ENCODE data around the gene MYO15A. TPM values are rescaled to one million over a fixed set of nuclear protein-coding genes. Genes with fewer than 3 reads are reported as not detected.

MYO15A gene
- total RNA-seq, 1 donor from 2014 or later, result 1.8 TPM

DNA sequence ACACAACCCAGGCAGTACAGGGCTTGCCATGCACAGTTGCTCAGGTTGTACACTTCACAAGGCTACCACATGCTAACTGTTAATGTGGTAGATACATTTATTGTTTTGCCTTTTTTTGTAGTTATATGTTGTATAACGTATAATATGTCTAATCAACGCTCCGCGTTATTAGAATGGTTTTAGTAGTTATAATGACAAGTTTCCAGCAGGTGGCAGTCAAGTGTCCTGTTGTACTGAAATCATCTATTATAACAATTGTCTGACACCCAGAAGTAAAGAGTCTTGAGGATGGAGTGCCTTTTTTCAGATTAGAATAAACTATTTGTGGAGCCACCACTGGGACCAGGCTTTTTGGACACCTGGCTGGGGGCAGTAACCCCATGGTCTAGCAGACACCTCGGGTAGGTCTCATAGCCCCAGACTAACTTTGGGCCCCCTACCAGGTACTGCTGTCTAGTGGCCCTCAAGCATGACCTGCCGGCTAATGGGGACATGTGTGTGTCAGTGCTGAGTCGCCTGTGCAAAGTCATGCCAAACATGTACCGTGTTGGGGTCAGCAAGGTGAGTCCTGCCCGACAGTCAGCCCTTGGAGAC lies 32.8 kb downstream of the MYO15A start:
- no peak for DNase-seq (ENCODE audit: extremely low spot score, unreplicated experiment)
- H3K27me3 Mint-ChIP-seq, result no peaks in the 10 kb centered on the region
- TF ChIP-seq CTCF (conservative IDR thresholded peaks at IDR 0.05), result peak; percentile 83
- H3K4me1 Mint-ChIP-seq (ENCODE audit: unreplicated experiment), result peaks cover 9% of the 10 kb centered on the region
- H3K27ac Mint-ChIP-seq, result no peak overlapping the region
- H3K36me3 Mint-ChIP-seq, result no peaks in the 10 kb centered on the region
- no peaks in the 10 kb centered on the region for H3K9me3 Mint-ChIP-seq
- H3K4me3 Mint-ChIP-seq, result no peak overlapping the region

- no peaks in the 10 kb centered on the region for H3K9me3 Mint-ChIP-seq
- H3K27me3 Mint-ChIP-seq, result no peaks in the 10 kb centered on the region
- no peak for DNase-seq (ENCODE audit: extremely low spot score, unreplicated experiment)
- no peaks in the 10 kb centered on the region for H3K36me3 Mint-ChIP-seq
- no peak for TF ChIP-seq CTCF (conservative IDR thresholded peaks at IDR 0.05)
- H3K4me1 Mint-ChIP-seq (ENCODE audit: unreplicated experiment), result peaks cover 9% of the 10 kb centered on the region
- no peak overlapping the region for H3K27ac Mint-ChIP-seq
- H3K4me3 Mint-ChIP-seq, result no peak overlapping the region
Observed at GRCh38 chr17:18142417-18142816, 33.9 kb downstream of the MYO15A start.

DNA sequence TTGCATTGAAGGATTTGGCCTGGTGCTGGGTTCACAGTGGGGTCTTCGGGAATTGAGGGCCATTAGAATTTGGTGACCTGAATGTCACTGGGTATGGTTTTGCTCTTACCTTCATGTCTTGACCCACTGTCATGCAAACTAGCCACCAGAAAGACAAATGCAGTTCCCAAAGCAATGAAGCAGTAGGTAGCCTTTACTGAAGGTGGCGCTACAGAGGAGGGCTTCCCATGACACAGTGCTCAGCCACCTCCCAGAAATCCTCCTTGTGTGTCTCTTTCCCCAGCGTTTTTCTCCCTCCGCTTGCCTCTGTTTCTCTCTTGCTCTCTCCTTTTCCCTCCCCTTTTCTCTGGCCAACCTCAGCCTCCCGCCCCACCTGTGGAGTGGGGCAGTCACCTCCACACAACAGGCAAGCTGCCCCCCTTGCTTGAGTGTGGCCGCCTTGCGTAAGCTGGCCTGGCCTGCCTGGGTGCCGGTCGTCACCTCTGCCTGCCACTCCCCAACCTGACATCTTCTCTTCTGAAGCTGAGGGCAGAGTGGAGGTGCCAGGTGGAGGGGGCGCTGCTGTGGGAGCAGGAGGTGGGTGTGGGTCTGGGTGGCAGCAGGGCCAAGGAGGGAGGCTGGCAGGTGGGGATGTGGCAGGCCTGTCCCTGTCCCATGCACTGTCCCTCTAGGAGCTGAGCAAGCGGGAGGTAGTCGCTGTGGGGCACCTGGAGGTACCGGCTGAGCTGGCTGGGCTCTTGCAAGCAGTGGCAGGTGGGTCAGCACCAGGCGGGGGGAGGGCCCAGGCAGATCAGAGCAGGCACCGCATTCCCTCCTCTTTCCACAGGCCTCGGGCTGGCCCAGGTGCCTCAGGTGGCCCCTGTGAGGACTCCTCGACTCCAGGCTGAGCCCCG lies 34.7 kb downstream of the MYO15A start:
- H3K4me3 Mint-ChIP-seq, result no peak overlapping the region
- H3K27ac Mint-ChIP-seq, result no peak overlapping the region
- H3K4me1 Mint-ChIP-seq (ENCODE audit: unreplicated experiment), result peaks cover 9% of the 10 kb centered on the region
- H3K27me3 Mint-ChIP-seq, result no peaks in the 10 kb centered on the region
- no peaks in the 10 kb centered on the region for H3K36me3 Mint-ChIP-seq
- peak; percentile 55 for TF ChIP-seq CTCF (conservative IDR thresholded peaks at IDR 0.05)
- no peak for DNase-seq (ENCODE audit: extremely low spot score, unreplicated experiment)
- no peaks in the 10 kb centered on the region for H3K9me3 Mint-ChIP-seq

- TF ChIP-seq CTCF (conservative IDR thresholded peaks at IDR 0.05), result no peak
- H3K4me1 Mint-ChIP-seq (ENCODE audit: unreplicated experiment), result peaks cover 9% of the 10 kb centered on the region
- H3K4me3 Mint-ChIP-seq, result no peak overlapping the region
- no peak overlapping the region for H3K27ac Mint-ChIP-seq
- H3K27me3 Mint-ChIP-seq, result no peaks in the 10 kb centered on the region
- no peaks in the 10 kb centered on the region for H3K9me3 Mint-ChIP-seq
- DNase-seq (ENCODE audit: extremely low spot score, unreplicated experiment), result no peak
- no peaks in the 10 kb centered on the region for H3K36me3 Mint-ChIP-seq
Observed at GRCh38 chr17:18144261-18144660, 35.7 kb downstream of the MYO15A start.

DNA sequence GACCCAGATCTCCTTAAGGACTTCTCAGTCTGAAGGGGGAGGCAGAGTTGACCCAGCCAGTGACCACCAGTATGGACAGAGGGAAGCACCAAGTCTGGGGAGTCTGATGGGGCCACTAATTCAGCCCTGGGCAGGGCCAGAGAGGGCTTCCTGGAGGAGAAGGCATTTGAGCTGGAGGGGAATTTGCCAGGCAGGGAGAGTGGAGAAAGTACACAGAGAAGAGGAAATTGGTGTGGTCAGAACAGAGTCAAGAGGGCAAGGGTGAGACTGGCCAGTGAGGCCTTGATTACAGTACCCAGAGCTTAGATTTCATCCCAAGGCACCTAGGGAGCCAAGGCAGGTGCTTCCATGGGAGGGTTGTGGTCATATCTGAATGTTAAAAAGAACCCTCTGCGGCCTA lies 36.3 kb downstream of the MYO15A start:
- TF ChIP-seq CTCF (conservative IDR thresholded peaks at IDR 0.05), result no peak
- Mint-ChIP-seq H3K27ac (no peak overlapping the region), H3K4me1 (ENCODE audit: unreplicated experiment) (peaks cover 7% of the 10 kb centered on the region), H3K27me3 (no peaks in the 10 kb centered on the region), H3K4me3 (no peak overlapping the region), H3K36me3 (no peaks in the 10 kb centered on the region), H3K9me3 (no peaks in the 10 kb centered on the region)
- DNase-seq (ENCODE audit: extremely low spot score, unreplicated experiment), result no peak
